NCI-H1105 (cell line): ENCODE results near the gene PNMA6F.
"Not testable (repeated sequence)": the region's sequence is repeated elsewhere in the genome, so short reads cannot be mapped to it uniquely, and the experiment has no call there.

Experiments
- DNase-seq: peaks from one replicate; lab custom pipeline; 2025; lab: John Stamatoyannopoulos, UW

The PNMA6F gene

GRCh38 chrX:153334654-153335295 lies 13.2 kb upstream of the PNMA6F start:
- no peak for DNase-seq

- DNase-seq = peak; percentile 88
Measured at GRCh38 chrX:153333821-153334653, 12.5 kb upstream of the PNMA6F start, which contains the start of gene ZNF275. TSS of gene ZNF275 (plus strand) at chrX:153334153. CDS start at chrX:153336680, 2,527 bp downstream.

DNA sequence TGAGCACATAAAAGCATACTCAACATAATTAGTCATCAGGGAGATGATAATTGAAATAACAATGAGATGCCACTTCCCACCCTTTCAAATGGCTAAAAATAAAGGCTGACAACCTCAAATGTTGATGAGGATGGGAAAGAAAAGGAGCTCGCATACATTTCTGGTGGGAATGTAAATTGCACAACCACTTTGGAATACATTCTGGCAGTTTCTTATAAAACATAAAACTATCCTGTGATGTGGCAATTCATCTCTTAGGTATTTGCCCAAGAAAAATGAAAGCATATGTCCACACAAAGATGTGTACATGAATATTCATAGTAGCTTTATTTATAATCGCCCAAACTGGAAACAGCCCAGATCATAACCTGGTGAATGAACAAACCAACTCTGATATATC lies 11.7 kb upstream of the PNMA6F start:
- DNase-seq = no peak

- DNase-seq = no peak
Measured at GRCh38 chrX:153327561-153327960, 6.0 kb upstream of the PNMA6F start.

DNA sequence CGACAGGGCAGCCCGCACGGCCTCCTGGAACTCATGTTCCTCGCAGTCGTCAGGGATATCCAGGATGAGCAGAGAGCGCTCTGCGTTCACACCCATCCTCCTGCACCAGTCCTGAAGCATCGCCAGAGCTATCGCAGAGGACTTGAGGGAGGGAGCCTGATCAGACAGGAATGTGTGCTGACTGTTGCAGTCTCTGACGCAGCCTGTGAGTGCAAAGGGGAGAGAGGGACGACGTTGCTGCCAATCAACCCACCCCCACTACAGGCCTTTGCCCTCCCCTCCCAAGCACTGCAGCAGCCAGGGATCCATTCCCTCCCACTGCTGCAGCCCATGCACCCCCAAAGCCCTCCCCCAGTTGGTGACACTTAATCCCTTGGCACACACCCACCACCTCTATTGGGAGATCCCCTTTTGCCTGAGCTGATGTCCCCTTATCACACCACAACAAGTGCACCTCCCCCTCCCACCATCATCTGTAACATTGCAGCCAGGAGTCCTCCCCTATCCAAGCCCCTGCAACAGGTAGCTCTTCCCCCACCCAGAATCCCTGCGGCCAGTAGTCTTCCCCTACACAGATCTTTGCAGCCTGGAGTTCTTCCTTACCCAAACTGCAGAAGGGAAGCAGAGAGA lies 897 bp downstream of the PNMA6F start:
- no peak for DNase-seq

- DNase-seq = not testable (repeated sequence)
Measured at GRCh38 chrX:153320047-153320443, 1.5 kb downstream of the PNMA6F start.

GRCh38 chrX:153319295-153320046 lies 2.1 kb downstream of the PNMA6F start:
- DNase-seq = no peak

- DNase-seq = no peak
Measured at GRCh38 chrX:153318811-153319210, 2.8 kb downstream of the PNMA6F start.

GRCh38 chrX:153317996-153318722 lies 3.4 kb downstream of the PNMA6F start:
- no peak for DNase-seq

- no peak for DNase-seq
Measured at GRCh38 chrX:153317306-153317705, 4.3 kb downstream of the PNMA6F start.

DNA sequence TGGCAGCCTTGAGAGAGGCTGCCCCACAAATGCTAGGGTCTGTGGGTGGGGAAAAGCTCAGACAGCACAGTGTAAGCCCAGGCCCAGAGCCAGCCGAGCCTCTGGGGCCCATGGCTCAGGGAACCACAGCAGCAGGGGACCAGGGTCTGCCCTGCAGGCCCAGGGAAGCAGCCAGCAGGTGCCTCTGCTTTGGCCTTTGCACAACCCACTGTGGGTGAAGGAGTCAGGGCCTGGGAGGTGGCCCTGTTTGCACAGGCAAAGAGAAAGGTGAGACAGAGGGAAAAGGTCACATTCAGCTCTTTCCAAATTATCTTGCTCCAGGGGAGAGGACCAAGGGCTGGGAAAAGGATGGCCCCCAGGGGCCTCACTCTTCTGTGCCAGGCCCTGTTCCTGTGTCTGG lies 8.7 kb downstream of the PNMA6F start:
- DNase-seq = no peak

DNA sequence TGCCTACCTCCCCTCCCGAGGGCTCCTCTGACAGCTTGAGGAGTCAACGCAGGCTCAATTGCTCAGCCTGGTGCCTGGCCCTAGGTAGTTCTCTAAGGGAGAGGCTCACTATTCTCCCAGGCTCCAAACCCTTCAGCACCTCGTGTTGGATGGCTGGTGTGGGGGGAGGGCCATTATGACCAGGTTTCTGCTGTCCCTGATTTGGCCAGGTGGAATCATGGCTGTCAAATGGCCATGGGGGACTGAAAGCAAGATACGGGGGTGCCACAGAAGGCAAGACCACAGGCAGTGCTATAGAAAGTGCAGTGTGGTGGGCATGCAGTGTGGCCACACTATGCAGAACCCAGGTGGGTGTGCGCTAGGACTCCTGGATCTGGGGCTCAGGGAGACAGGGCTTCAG lies 9.5 kb downstream of the PNMA6F start:
- no peak for DNase-seq

DNA sequence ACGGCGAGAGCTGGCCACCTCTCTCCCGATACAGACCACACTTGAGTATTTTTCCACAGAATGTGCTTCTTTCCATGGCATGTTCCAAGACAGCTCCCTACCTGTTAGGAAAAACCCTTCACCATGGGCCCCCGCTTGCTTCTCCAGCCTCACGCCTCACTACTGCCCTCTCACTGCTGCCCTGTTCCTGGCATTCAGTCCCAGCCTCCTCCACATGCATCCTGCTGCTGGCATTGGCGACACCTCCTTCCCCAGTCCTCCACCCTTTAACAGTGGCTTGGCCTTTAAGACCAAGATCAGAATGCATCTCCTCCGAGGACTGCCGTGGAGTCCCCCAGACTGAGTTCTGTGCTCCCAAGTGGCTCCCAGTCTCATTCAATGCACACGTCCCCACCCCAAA lies 10.7 kb downstream of the PNMA6F start:
- no peak for DNase-seq

DNA sequence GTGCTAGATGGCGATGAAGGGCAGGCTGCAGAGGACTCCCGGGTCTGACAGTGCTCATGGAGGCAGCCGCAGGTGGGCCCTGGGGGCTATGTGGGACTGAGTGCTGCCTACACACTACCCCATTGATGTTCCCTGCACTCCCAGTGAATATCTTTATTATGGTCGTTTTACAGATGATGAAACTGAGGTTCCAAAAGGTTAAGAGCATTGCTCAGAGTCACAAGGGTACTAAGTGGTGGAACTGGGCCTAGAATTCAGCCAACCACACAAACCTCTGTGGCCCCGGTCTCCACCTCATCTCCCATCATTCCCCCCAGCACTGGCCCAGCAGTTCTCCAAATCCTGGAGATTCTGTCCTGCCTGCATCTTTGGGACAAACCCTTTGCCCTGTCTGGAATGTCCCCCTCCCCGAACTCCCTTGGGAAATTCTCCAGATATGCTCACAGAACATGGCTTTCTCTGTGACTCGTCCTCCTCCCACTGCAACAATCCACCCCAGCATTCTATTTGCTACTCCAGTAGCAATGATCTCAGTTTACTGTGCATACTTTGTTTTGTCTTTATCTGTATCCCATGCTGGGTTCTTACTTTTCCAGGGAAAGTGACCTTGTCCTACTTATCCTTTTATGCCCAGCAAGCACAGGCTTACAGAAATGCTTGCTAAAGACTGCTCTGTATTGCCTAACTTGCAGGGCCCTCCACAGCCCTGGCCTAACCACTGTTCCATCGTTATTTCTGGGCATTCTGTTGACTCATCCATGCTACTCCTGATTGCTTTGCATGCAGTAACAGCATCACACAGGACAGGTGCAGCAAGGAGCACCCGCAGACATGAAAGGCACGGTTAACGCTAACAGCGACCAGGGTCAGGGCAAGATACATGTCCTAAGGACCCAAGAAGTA lies 14.0 kb downstream of the PNMA6F start:
- no peak for DNase-seq

GRCh38 chrX:153306527-153307115 lies 14.9 kb downstream of the PNMA6F start:
- no peak for DNase-seq

GRCh38 chrX:153305972-153306371 lies 15.6 kb downstream of the PNMA6F start:
- DNase-seq = no peak

DNA sequence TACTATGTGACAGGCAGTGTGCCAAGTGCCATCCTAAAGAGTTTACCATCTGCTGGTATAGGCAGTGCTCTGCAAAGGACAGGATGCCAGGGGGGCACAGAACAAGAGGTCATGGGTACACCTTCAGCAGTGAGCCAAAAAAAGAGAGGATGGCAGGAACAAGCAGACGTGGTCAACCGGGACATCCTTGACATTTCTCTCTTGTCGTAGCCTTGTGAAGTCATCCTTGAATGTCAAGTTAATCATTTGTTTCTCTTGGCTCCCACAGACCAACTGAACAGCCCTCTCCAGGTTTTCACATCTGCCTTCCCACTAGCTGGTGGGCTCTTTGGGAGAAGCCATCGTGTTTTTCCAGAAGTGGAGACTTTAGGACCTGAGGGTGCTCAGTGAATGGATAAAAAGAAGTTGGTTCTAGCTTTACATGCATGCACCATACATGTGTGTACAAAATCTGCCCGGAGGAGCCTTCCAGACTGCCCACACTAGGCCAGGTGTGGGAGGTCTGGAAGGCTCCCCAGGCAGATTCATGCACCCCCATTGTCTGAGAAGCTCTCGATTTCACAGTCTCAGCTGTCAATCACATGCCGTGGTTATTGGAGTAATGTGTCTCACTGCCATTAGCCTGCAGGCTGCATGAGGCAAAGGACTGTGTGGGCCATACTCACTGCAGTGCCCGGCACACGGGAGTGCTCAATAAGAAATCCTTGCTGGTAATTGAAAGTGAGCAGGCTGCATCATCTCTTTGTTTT lies 16.4 kb downstream of the PNMA6F start:
- DNase-seq = no peak

DNA sequence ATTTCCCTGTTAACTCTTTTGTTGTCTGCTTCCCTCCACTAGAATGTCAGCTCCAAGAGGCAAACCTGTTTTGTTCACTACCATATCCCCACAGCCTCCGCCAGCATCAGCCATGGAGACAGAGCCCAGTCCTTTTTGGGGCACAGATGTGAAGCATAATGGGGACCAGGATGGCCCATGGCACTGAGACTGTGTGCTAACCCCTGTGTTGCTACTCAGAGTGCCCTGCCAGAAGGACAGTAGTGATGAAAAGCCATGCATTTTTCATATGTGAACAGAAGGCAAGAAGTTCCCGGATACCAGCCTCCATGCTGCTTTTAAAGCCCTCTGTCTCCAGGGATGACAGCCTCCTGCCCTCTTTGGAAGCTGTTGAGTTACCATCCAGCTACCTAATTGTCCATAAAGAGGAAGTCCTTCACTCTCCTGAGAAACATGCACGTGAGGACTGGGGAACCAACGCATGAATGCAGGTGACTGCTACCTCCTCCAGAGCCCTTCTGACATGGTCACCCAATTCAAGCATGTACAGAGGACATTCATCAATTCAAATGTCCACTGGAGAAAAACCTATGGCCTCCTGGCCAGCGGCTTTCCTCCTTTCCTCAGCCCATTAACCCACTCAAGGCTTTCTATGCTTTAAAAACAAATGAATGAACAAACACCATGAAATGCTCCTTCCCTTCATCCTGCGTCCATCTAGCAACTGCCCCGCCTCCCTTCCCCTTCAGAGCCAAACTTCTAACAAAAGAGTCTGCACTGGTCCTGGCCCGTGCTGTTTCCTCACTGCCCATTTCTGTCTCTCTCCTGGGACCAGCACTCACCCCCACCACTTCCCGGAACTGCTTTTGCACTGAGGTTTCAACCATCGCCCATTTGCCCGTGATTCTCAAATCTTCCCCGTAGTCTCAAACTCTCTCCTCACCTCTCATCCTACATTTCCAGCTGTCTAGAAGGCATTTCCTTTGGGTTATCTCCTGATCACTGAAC lies 18.0 kb downstream of the PNMA6F start:
- DNase-seq = no peak
